ENCODE data around the gene SCFD2. TPM values are rescaled to one million over a fixed set of nuclear protein-coding genes. Genes with fewer than 3 reads are reported as not detected.

Gene SCFD2
- total RNA-seq, 2 experiments from 2014 or later: 12.6 to 14.6 TPM

- Mint-ChIP-seq H3K27me3 (peaks cover 20% of the 10 kb centered on the region), H3K9me3 (no peaks in the 10 kb centered on the region), H3K27ac (no peak overlapping the region), H3K36me3 (ENCODE audit: low read depth) (no peaks in the 10 kb centered on the region), H3K4me1 (peaks cover 8% of the 10 kb centered on the region), H3K4me3 (no peak overlapping the region)
- no peak for DNase-seq
- CTCF ChIA-PET: interaction anchor here (1.1 kb wide), 1 partner anchor 47 kb away, joined by 6 read pairs; no protein-coding TSS in a partner anchor
- POLR2A ChIA-PET: no interaction called here
These were observed 501.1 kb downstream of the SCFD2 start for GRCh38 chr4:52864793-52865192.

GRCh38 chr4:52863324-52863723, 502.5 kb downstream of the SCFD2 start:
- H3K4me1 Mint-ChIP-seq: peaks cover 8% of the 10 kb centered on the region
- no peak for DNase-seq
- no peak overlapping the region for H3K27ac Mint-ChIP-seq
- ChIA-PET POLR2A (interaction anchor here (2.7 kb wide), 1 partner anchor 151 kb away, joined by 9 read pairs; no protein-coding TSS in a partner anchor), CTCF (no interaction called here)
- no peaks in the 10 kb centered on the region for H3K36me3 Mint-ChIP-seq (ENCODE audit: low read depth)
- peaks cover 2% of the 10 kb centered on the region for H3K9me3 Mint-ChIP-seq
- peak overlapping the region; percentile 30 for H3K4me3 Mint-ChIP-seq
- H3K27me3 Mint-ChIP-seq: peaks cover 27% of the 10 kb centered on the region

- no peak for DNase-seq
- H3K27ac Mint-ChIP-seq: no peak overlapping the region
- peak overlapping the region; percentile 72 for H3K4me3 Mint-ChIP-seq
- ChIA-PET POLR2A (interaction anchor here (2.7 kb wide), 1 partner anchor 150 kb away, joined by 9 read pairs; no protein-coding TSS in a partner anchor), CTCF (interaction anchor here (0.7 kb wide), 1 partner anchor 632 kb away, joined by 3 read pairs; no protein-coding TSS in a partner anchor)
- peaks cover 8% of the 10 kb centered on the region for H3K9me3 Mint-ChIP-seq
- no peaks in the 10 kb centered on the region for H3K36me3 Mint-ChIP-seq (ENCODE audit: low read depth)
- H3K4me1 Mint-ChIP-seq: peaks cover 8% of the 10 kb centered on the region
- H3K27me3 Mint-ChIP-seq: peaks cover 27% of the 10 kb centered on the region
These were observed 503.2 kb downstream of the SCFD2 start for GRCh38 chr4:52862639-52863161.

- peaks cover 27% of the 10 kb centered on the region for H3K27me3 Mint-ChIP-seq
These were observed 503.8 kb downstream of the SCFD2 start, which contains the start of gene RASL11B for GRCh38 chr4:52861879-52862616. Gene RASL11B (plus strand): TSS chr4:52862317. CDS start chr4:52862508, 191 bp downstream.

GRCh38 chr4:52861171-52861823, 504.6 kb downstream of the SCFD2 start:
- Mint-ChIP-seq H3K4me3 (peak overlapping the region; percentile 72), H3K9me3 (peaks cover 10% of the 10 kb centered on the region), H3K27me3 (peaks cover 27% of the 10 kb centered on the region), H3K4me1 (peaks cover 19% of the 10 kb centered on the region), H3K27ac (no peak overlapping the region), H3K36me3 (ENCODE audit: low read depth) (no peaks in the 10 kb centered on the region)
- DNase-seq: no peak
- ChIA-PET CTCF (interaction anchor here (0.9 to 1.0 kb wide), 2 partner anchors 148 to 485 kb away, joined by 3 read pairs; no protein-coding TSS in a partner anchor), POLR2A (interaction anchor here (0.9 to 2.7 kb wide), 2 partner anchors 139 to 149 kb away, joined by 3 to 9 read pairs; no protein-coding TSS in a partner anchor)

More at GRCh38 chr4:52861879-52862616, 503.8 kb downstream of the SCFD2 start, which contains the start of gene RASL11B:
- Mint-ChIP-seq H3K4me3 (peak within 1 kb of the TSS; percentile 72), H3K9me3 (peaks cover 10% of the 10 kb centered on the region), H3K36me3 (ENCODE audit: low read depth) (no peaks in the 10 kb centered on the region), H3K4me1 (peaks cover 12% of the 10 kb centered on the region), H3K27ac (no peak within 1 kb of the TSS)
- POLR2A ChIA-PET: interaction anchor here (0.9 to 2.7 kb wide), 2 partner anchors 140 to 149 kb away, joined by 3 to 9 read pairs; no protein-coding TSS in a partner anchor
- CTCF ChIA-PET: interaction anchor here (0.7 to 1.0 kb wide), 2 partner anchors 149 to 633 kb away, joined by 3 read pairs; no protein-coding TSS in a partner anchor
- DNase-seq: peak; percentile 86

- Mint-ChIP-seq H3K4me1 (peaks cover 22% of the 10 kb centered on the region), H3K9me3 (peaks cover 10% of the 10 kb centered on the region), H3K27me3 (peaks cover 27% of the 10 kb centered on the region), H3K4me3 (no peak overlapping the region), H3K36me3 (ENCODE audit: low read depth) (no peaks in the 10 kb centered on the region), H3K27ac (no peak overlapping the region)
- ChIA-PET POLR2A (no interaction called here), CTCF (no interaction called here)
- DNase-seq: no peak
These were observed 505.5 kb downstream of the SCFD2 start for GRCh38 chr4:52860361-52860760.

- peak; percentile 38 for DNase-seq
- CTCF ChIA-PET: no interaction called here
These were observed 509.1 kb downstream of the SCFD2 start for GRCh38 chr4:52856801-52857200.

GRCh38 chr4:52853351-52853750, 512.5 kb downstream of the SCFD2 start:
- Mint-ChIP-seq H3K4me1 (peaks cover 14% of the 10 kb centered on the region), H3K4me3 (no peak overlapping the region), H3K36me3 (ENCODE audit: low read depth) (no peaks in the 10 kb centered on the region), H3K9me3 (peaks cover 7% of the 10 kb centered on the region), H3K27me3 (no peaks in the 10 kb centered on the region), H3K27ac (no peak overlapping the region)
- DNase-seq: no peak
- ChIA-PET CTCF (no interaction called here), POLR2A (interaction anchor here (0.6 kb wide), 1 partner anchor 147 kb away, joined by 4 read pairs; no protein-coding TSS in a partner anchor)

More at GRCh38 chr4:52856801-52857200, 509.1 kb downstream of the SCFD2 start:
- H3K36me3 Mint-ChIP-seq (ENCODE audit: low read depth): no peaks in the 10 kb centered on the region
- H3K4me3 Mint-ChIP-seq: no peak overlapping the region
- POLR2A ChIA-PET: interaction anchor here (2.2 kb wide), 1 partner anchor 144 kb away, joined by 8 read pairs; no protein-coding TSS in a partner anchor
- H3K9me3 Mint-ChIP-seq: peaks cover 10% of the 10 kb centered on the region
- peaks cover 27% of the 10 kb centered on the region for H3K27me3 Mint-ChIP-seq
- H3K27ac Mint-ChIP-seq: no peak overlapping the region
- peaks cover 22% of the 10 kb centered on the region for H3K4me1 Mint-ChIP-seq

- no peak for DNase-seq
- CTCF ChIA-PET: no interaction called here
- no peak overlapping the region for H3K27ac Mint-ChIP-seq
- no peaks in the 10 kb centered on the region for H3K36me3 Mint-ChIP-seq (ENCODE audit: low read depth)
- H3K4me3 Mint-ChIP-seq: no peak overlapping the region
- peaks cover 2% of the 10 kb centered on the region for H3K9me3 Mint-ChIP-seq
- POLR2A ChIA-PET: interaction anchor here (0.6 kb wide), 1 partner anchor 146 kb away, joined by 4 read pairs; no protein-coding TSS in a partner anchor
- peaks cover 16% of the 10 kb centered on the region for H3K4me1 Mint-ChIP-seq
- no peaks in the 10 kb centered on the region for H3K27me3 Mint-ChIP-seq
These were observed 513.1 kb downstream of the SCFD2 start for GRCh38 chr4:52852711-52853110.

GRCh38 chr4:52852041-52852440, 513.8 kb downstream of the SCFD2 start:
- ChIA-PET POLR2A (no interaction called here), CTCF (no interaction called here)
- no peaks in the 10 kb centered on the region for H3K36me3 Mint-ChIP-seq (ENCODE audit: low read depth)
- DNase-seq: no peak
- H3K4me3 Mint-ChIP-seq: no peak overlapping the region
- H3K27ac Mint-ChIP-seq: no peak overlapping the region
- no peaks in the 10 kb centered on the region for H3K27me3 Mint-ChIP-seq
- H3K4me1 Mint-ChIP-seq: peaks cover 12% of the 10 kb centered on the region
- H3K9me3 Mint-ChIP-seq: no peaks in the 10 kb centered on the region

- no peak overlapping the region for H3K4me3 Mint-ChIP-seq
- DNase-seq: no peak
- H3K4me1 Mint-ChIP-seq: peaks cover 1% of the 10 kb centered on the region
- no peaks in the 10 kb centered on the region for H3K27me3 Mint-ChIP-seq
- POLR2A ChIA-PET: no interaction called here
- no peaks in the 10 kb centered on the region for H3K9me3 Mint-ChIP-seq
- CTCF ChIA-PET: no interaction called here
- no peaks in the 10 kb centered on the region for H3K36me3 Mint-ChIP-seq (ENCODE audit: low read depth)
- H3K27ac Mint-ChIP-seq: no peak overlapping the region
These were observed 515.3 kb downstream of the SCFD2 start for GRCh38 chr4:52850406-52851124.

GRCh38 chr4:52848254-52848653, 517.6 kb downstream of the SCFD2 start:
- POLR2A ChIA-PET: no interaction called here

More at GRCh38 chr4:52848254-52848653, 517.6 kb downstream of the SCFD2 start:
- Mint-ChIP-seq H3K36me3 (ENCODE audit: low read depth) (no peaks in the 10 kb centered on the region), H3K4me3 (no peak overlapping the region), H3K27ac (no peak overlapping the region), H3K27me3 (no peaks in the 10 kb centered on the region), H3K4me1 (peaks cover 4% of the 10 kb centered on the region), H3K9me3 (no peaks in the 10 kb centered on the region)
- CTCF ChIA-PET: no interaction called here
- DNase-seq: no peak
